Pancreas (tissue), 10 donors: ENCODE measurements around the gene RAD51B. TPM values are rescaled to one million over a fixed set of nuclear protein-coding genes. Genes with fewer than 3 reads are reported as not detected.
A peak's percentile ranks its signal among the peaks of the same experiment; 100 is the strongest.

Experiments
- ATAC-seq, 4 donors: fragments of 200-7000 bp; cut with Tn5 transposase; one replicate each; pipeline versions ENCODE4 v1.8.0 to v1.9.1; 2020; ENCODE audit warnings: mild to moderate bottlenecking in 4 of 4, moderate library complexity in 4 of 4
- DNase-seq, 6 donors: peaks; one replicate each; pipeline ENCODE4 v3.0.0-alpha.2; 2020
- FAIRE-seq: peaks from 2 replicates; lab custom pipeline; 2012; peaks lifted over from hg19 to GRCh38; lab: Jason Lieb, UNC
- H3K27ac ChIP-seq, 4 donors: fragments of 200-600 bp; sonication (generic); 1 replicate in 3 of 4; 2 replicates in 1 of 4; pipeline versions ENCODE4 v1.5.0 to v1.8.0; 2020
- H3K27me3 ChIP-seq, 4 donors: fragments of 200-600 bp; one replicate each; pipeline ENCODE4 v1.8.0; 2021
- H3K36me3 ChIP-seq, 3 donors: fragments of 200-600 bp; sonication (generic) in 1 of 3; one replicate each; pipeline versions ENCODE4 v1.5.0 to v1.8.0; 2020 to 2021
- H3K4me1 ChIP-seq, 3 donors: fragments of 200-600 bp; one replicate each; pipeline ENCODE4 v1.8.0; 2021
- H3K4me3 ChIP-seq, 4 donors: fragments of 200-600 bp; sonication (generic) in 2 of 4; one replicate each; pipeline versions ENCODE4 v1.5.0 to v1.8.0; 2020 to 2021
- H3K9me3 ChIP-seq, 4 donors: fragments of 200-600 bp; one replicate each; pipeline ENCODE4 v1.8.0; 2021
- WGBS, 2 donors: extraction: QIAGEN DNeasy Blood & Tissue Kit; methylation state at CpG; one replicate each; pipeline ENCODE4 v1.1.7; 2013; 5-methylcytosine and 5-hydroxymethylcytosine counted together
- intact Hi-C, 3 donors: fragments of 100-400 bp; cut with DNase I; formaldehyde crosslinking; loops; one replicate each; pipeline versions ENCODE4 v1.11.1 to v1.14.2; 2022
- polyA plus RNA-seq, 2 donors: library from polyadenylated mRNA; stranded (reverse); fragments of 200-250 nt; gene quantifications; one replicate each; pipeline ENCODE4 v1.2.3, GENCODE V29; 2013
- total RNA-seq, 6 donors: library from RNA; stranded (reverse); fragmentation: NEBNext Ultra II Directional in 4 of 6; extraction: Animal tissue kit (Norgen Biotek cat#: 25700) in 4 of 6; gene quantifications; one replicate each; pipeline versions ENCODE4 v1.2.1 to v1.2.4, GENCODE V29; 2021 to 2023
- TF ChIP-seq, protein P1 (sequence below), 4 donors: fragments of 200-600 bp; sonication (generic) in 3 of 4; IDR thresholded peaks; one replicate each; pipeline versions ENCODE4 v1.5.0 to v1.8.0; 2021; ENCODE audit warnings: antibody characterized with exemption in 4 of 4
- donor health status: healthy with polysubstance abuse.
- donor health status: DM: no; HTN: no; CAD: no; lungs with moderate emphysema.
- donor health status: DM: no; HTN: no; CAD: no.
- donor health status: control.
- donor health status: control.
- donor health status: Bipolar disorder and iron deficiency.
- donor health status: DM: yes; HTN: yes; CAD: no.
- donor health status: DM: no; HTN: no; CAD: no.
- donor health status: DM: no; HTN: no; CAD: no.
- donor health status: DM: yes; HTN: yes; CAD: no.

The RAD51B gene
- total and polyA plus RNA-seq, 8 donors: 1.1 to 17.3 (median 5.8) TPM

DNA sequence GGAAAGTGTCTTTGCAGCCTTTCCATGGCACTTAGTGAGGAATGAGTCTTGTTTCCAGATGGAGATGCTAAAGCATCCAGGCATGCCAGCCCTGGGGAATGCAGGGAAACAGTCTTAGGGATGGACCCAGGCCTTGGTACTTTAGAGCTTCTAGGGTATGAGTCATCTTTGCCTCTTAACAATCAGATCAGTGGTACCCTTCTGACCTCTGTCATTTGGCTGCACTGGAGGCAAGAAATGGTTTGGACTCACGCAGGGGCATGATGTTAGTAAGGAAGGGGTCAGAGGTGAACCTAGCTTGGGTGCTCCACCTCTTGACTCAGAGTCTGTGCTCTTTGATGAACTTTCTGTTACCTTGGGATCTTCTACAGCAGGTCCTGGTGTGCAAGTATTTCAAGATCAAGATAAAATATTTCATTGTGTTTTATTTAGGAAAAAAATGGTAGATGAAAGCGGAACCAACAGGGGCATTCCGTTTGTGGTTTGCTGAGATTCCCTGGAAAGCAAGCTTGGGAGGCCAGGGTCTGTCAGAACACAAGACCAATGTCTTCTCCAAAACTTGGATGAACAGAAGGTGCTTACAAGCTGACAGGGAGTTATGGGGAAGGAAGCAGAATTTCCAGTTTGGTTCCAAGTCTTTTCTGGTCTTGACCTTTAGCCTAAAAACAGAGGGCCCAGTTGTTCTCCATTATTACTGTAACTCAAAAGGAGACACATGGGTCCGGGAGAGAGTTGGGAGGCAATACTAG lies 757.1 kb downstream of the RAD51B start:
- Histone ChIP-seq H3K4me1 (peaks cover 0 to 3% (median 0%) of the 10 kb centered on the region in 3 donors), H3K9me3 (no peaks in the 10 kb centered on the region), H3K36me3 (no peaks in the 10 kb centered on the region), H3K27ac (no peak overlapping the region), H3K27me3 (no peaks in the 10 kb centered on the region), H3K4me3 (no peak overlapping the region)
- FAIRE-seq: no peak
- ATAC-seq: no peak
- WGBS, 2 donors: 92 to 98% methylated on average over 4 of the region's 4 CpGs
- no peak for DNase-seq
- intact Hi-C loops: no loop called here
- TF ChIP-seq, protein P1, sequence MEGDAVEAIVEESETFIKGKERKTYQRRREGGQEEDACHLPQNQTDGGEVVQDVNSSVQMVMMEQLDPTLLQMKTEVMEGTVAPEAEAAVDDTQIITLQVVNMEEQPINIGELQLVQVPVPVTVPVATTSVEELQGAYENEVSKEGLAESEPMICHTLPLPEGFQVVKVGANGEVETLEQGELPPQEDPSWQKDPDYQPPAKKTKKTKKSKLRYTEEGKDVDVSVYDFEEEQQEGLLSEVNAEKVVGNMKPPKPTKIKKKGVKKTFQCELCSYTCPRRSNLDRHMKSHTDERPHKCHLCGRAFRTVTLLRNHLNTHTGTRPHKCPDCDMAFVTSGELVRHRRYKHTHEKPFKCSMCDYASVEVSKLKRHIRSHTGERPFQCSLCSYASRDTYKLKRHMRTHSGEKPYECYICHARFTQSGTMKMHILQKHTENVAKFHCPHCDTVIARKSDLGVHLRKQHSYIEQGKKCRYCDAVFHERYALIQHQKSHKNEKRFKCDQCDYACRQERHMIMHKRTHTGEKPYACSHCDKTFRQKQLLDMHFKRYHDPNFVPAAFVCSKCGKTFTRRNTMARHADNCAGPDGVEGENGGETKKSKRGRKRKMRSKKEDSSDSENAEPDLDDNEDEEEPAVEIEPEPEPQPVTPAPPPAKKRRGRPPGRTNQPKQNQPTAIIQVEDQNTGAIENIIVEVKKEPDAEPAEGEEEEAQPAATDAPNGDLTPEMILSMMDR (IDR thresholded peaks at IDR 0.05): no peak

DNA sequence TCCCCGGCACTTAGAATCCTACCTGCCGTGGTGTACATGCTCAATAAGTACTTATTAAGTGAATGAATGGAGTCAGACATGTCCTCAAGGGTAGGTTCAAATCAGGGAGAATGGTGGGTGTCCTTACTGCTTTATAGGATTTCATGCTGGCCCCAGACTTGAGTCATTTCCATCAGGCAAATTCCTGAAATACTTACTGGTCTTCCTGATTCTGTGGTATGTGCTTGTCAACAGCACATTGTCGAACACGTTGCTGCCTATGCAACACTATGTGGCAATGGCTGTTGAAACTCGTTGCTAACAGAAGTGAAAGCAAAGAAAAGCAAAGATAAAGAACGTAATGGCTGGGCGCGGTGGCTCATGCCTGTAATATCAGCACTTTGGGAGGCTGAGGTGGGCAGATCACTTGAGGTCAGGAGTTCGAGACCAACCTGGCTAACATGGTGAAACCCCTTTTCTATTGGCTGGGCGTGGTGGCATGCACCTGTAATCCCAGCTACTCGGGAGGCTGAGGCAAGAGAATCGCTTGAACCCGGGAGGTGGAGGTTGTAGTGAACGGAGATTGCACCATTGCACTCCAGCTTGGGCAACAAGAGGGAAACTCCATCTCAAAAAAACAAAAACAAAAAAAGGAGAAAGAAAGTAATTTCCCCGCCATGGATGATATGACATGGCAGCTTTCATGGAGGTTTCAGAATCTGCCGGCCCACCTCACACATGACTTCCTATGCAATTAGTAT lies 758.4 kb downstream of the RAD51B start:
- 81% methylated on average over 16 of the region's 16 CpGs for WGBS, 2 donors
- FAIRE-seq (no peak), ATAC-seq (peak; percentile 38 to 78 (median 69)), DNase-seq (peak in 1 of 6 donors; percentile 29)
- intact Hi-C loops: no loop called here
- Histone ChIP-seq H3K27ac (peak overlapping the region in 2 of 4 donors; percentile 30 to 60), H3K4me1 (peaks cover 0 to 3% (median 0%) of the 10 kb centered on the region in 3 donors), H3K9me3 (no peaks in the 10 kb centered on the region), H3K4me3 (no peak overlapping the region), H3K36me3 (no peaks in the 10 kb centered on the region), H3K27me3 (no peaks in the 10 kb centered on the region)
- TF ChIP-seq, protein P1 (IDR thresholded peaks at IDR 0.05): no peak

DNA sequence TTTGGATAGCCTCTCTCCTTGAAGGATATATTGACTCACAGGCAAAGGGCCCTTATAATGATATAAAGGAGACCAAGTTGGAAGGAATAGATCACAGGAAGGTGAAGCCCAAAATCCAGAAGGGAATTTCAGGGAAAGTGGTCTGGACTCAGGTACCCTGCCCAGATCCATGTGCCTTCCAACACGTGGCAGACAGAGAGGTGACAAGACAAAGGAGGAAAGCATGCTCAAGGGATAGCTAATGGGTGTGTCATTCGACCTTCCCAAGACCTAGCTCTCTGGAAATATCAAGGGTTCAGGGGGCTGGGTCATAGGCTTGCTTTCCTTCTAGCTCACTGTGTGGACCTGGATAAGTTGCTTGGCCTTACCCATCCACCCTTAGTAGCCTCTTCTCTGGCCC lies 759.0 kb downstream of the RAD51B start:
- intact Hi-C loops: no loop called here
- H3K36me3 ChIP-seq: no peaks in the 10 kb centered on the region
- H3K27me3 ChIP-seq: no peaks in the 10 kb centered on the region
- no peaks in the 10 kb centered on the region for H3K9me3 ChIP-seq
- H3K27ac ChIP-seq: peak overlapping the region in 1 of 4 donors; percentile 30
- DNase-seq (no peak), FAIRE-seq (no peak), ATAC-seq (no peak)
- no peak overlapping the region for H3K4me3 ChIP-seq
- peaks cover 3 to 7% (median 4%) of the 10 kb centered on the region in 3 donors for H3K4me1 ChIP-seq
- TF ChIP-seq, protein P1 (IDR thresholded peaks at IDR 0.05): no peak
- 87 to 93% methylated on average over 2 of the region's 2 CpGs for WGBS, 2 donors

DNA sequence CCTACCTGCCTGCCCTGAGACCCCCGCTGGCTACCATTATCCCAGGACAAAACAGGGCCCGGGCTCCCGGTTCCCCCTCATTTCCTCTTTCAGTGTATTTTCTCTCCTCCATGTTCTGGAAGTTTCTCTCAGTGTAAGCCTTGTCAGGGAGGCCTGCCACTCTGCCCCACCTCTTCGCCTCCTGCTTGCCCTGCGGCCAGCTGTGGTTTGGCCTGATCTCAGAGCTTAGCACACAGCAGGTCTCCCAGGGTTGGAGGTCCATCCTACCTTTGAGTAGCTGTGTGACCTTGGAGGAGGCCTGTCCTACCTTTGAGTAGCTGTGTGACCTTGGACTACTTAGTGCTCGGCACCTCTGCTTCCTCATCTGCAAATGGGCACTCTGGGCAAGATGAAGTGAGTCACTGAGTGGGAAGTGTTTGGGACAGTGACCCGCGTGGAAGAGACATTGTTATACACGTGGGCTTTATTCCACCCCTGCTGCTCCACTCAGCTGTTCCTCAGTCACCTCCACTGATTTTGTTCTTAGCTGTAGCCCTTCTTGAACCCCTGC lies 760.6 kb downstream of the RAD51B start:
- WGBS, 2 donors: 82 to 86% methylated on average over 9 of the region's 9 CpGs

More for the DNA sequence above, 760.6 kb downstream of the RAD51B start:
- Histone ChIP-seq H3K4me1 (peaks cover 6 to 14% (median 7%) of the 10 kb centered on the region in 3 donors), H3K27me3 (no peaks in the 10 kb centered on the region), H3K9me3 (no peaks in the 10 kb centered on the region), H3K4me3 (no peak overlapping the region), H3K36me3 (no peaks in the 10 kb centered on the region), H3K27ac (no peak overlapping the region)
- intact Hi-C loops: no loop called here
- no peak for FAIRE-seq
- ATAC-seq: peak; percentile 11 to 39 (median 24)
- peak in 1 of 6 donors; percentile 45 for DNase-seq
- TF ChIP-seq, protein P1 (IDR thresholded peaks at IDR 0.05): no peak
